SK-N-SH (cell line): Measurements from ENCODE around the gene KDM4C. TPM values are rescaled to one million over a fixed set of nuclear protein-coding genes. Genes with fewer than 3 reads are reported as not detected.

Source experiments
- CTCF ChIA-PET: fragments of 300-600, 350-600 bp; formaldehyde crosslinking; extraction: SDS; loops from one replicate; lab custom pipeline; 2021; lab: Yijun Ruan, JAX
- POLR2A ChIA-PET: fragments of 350-600 bp; sonication (Branson Sonifier 250); formaldehyde crosslinking; extraction: SDS; loops from one replicate; lab custom pipeline; 2020; ENCODE audit warnings: antibody characterized with exemption, inconsistent platforms; lab: Yijun Ruan, JAX
- DNase-seq: peaks from one replicate; pipeline ENCODE4 v3.0.0; 2012
- H2AFZ ChIP-seq: fragments of 200-600 bp; sonication (generic); 2 replicates; pipeline ENCODE4 v1.8.1; 2016; ENCODE audit warnings: antibody characterized with exemption, mild to moderate bottlenecking, low read depth
- H3F3A ChIP-seq: fragments of 200-600 bp; sonication (generic); replicated peaks from 2 replicates; pipeline ENCODE3; 2016; ENCODE audit warnings: antibody characterized with exemption, mild to moderate bottlenecking; ENCODE audit not compliant: insufficient read depth
- H3K27ac ChIP-seq, 2 experiments: fragments of 200-500 bp in 1 of 2; fragments of 200-600 bp in 1 of 2; sonication (Bioruptor generic) in 1 of 2; sonication (generic), shearing (Covaris generic) in 1 of 2; 2 replicates each; pipeline versions ENCODE4 v1.5.1 to v1.6.1; 2014 to 2016; ENCODE audit warnings: low read depth in 2 of 2, inconsistent platforms in 1 of 2, low read length in 1 of 2, mild to moderate bottlenecking in 1 of 2, mixed read lengths in 1 of 2
- H3K27me3 ChIP-seq: fragments of 200-600 bp; sonication (generic), shearing (Covaris generic); 2 replicates; pipeline ENCODE4 v1.6.1; 2016; ENCODE audit warnings: mixed run types; ENCODE audit not compliant: insufficient read depth
- H3K36me3 ChIP-seq, 2 experiments: fragments of 200-500 bp in 1 of 2; fragments of 200-600 bp in 1 of 2; sonication (Bioruptor generic) in 1 of 2; sonication (generic) in 1 of 2; replicated peaks in 1 of 2; 2 replicates each; pipeline versions ENCODE3 to v1.5.1; 2014 to 2016; ENCODE audit warnings: low read length in 1 of 2, mild to moderate bottlenecking in 1 of 2; ENCODE audit not compliant: insufficient read depth in 2 of 2, control insufficient read depth in 1 of 2
- H3K4me1 ChIP-seq, 2 experiments: fragments of 200-500 bp in 1 of 2; fragments of 200-600 bp in 1 of 2; sonication (Bioruptor generic) in 1 of 2; sonication (generic), shearing (Covaris generic) in 1 of 2; 2 replicates each; pipeline versions ENCODE4 v1.5.1 to v1.6.1; 2014 to 2016; ENCODE audit warnings: low read depth in 1 of 2, low read length in 1 of 2, mixed run types in 1 of 2; ENCODE audit not compliant: insufficient read depth in 2 of 2, control insufficient read depth in 1 of 2
- H3K4me2 ChIP-seq: fragments of 200-600 bp; sonication (generic), shearing (Covaris generic); 2 replicates; pipeline ENCODE4 v1.6.1; 2017; ENCODE audit warnings: mixed run types
- H3K4me3 ChIP-seq, 2 experiments: fragments of 200-500 bp in 1 of 2; fragments of 200-600 bp in 1 of 2; sonication (Bioruptor generic) in 1 of 2; sonication (generic), shearing (Covaris generic) in 1 of 2; 2 replicates each; pipeline versions ENCODE4 v1.5.1 to v1.8.1; 2014 to 2016; ENCODE audit warnings: low read depth in 2 of 2, inconsistent platforms in 1 of 2, low read length in 1 of 2, mild to moderate bottlenecking in 1 of 2, mixed read lengths in 1 of 2, moderate library complexity in 1 of 2
- H3K79me2 ChIP-seq: fragments of 200-600 bp; sonication (generic); 2 replicates; pipeline ENCODE4 v1.8.1; 2017; ENCODE audit warnings: mild to moderate bottlenecking; ENCODE audit not compliant: insufficient read depth
- H3K9ac ChIP-seq: fragments of 200-600 bp; sonication (generic); 2 replicates; pipeline ENCODE4 v1.6.1; 2017; ENCODE audit warnings: mixed run types
- H3K9me2 ChIP-seq: fragments of 200-600 bp; sonication (generic); 2 replicates; pipeline ENCODE4 v1.6.1; 2017; ENCODE audit warnings: mixed run types
- H3K9me3 ChIP-seq: fragments of 200-600 bp; sonication (generic); 2 replicates; pipeline ENCODE4 v1.6.1; 2017; ENCODE audit warnings: mixed run types, mild to moderate bottlenecking, moderate library complexity
- H4K20me1 ChIP-seq: fragments of 200-600 bp; sonication (generic); 2 replicates; pipeline ENCODE4 v1.6.1; 2017; ENCODE audit warnings: mild to moderate bottlenecking, mixed run types; ENCODE audit not compliant: insufficient read depth
- CHD2 ChIP-seq: fragments of 150-350 bp; IDR thresholded peaks from 2 replicates; pipeline ENCODE4 v1.6.1; 2018; ENCODE audit warnings: low read length; ENCODE audit not compliant: partially characterized antibody
- EP300 ChIP-seq, 2 experiments: IDR thresholded peaks; 2 replicates each; pipeline versions ENCODE4 v1.4.0 to v1.6.1; 2012; ENCODE audit warnings: borderline replicate concordance in 1 of 2, low read depth in 1 of 2, low read length in 1 of 2
- FOXJ3 ChIP-seq: sonication (generic); formaldehyde crosslinking; IDR thresholded peaks from 2 replicates; pipeline ENCODE4 v1.5.1; 2020; ENCODE audit warnings: mild to moderate bottlenecking, missing genetic modification reagents
- GABPA ChIP-seq: IDR thresholded peaks from 2 replicates; pipeline ENCODE4 v1.4.0; 2012; ENCODE audit warnings: low read depth, mild to moderate bottlenecking
- GATA2 ChIP-seq: sonication (generic); formaldehyde crosslinking; IDR thresholded peaks from 2 replicates; pipeline ENCODE4 v1.5.0; 2020; ENCODE audit warnings: mild to moderate bottlenecking, missing genetic modification reagents
- IRF3 ChIP-seq: fragments of 150-350 bp; IDR thresholded peaks from 2 replicates; pipeline ENCODE4 v1.6.1; 2016; ENCODE audit warnings: mild to moderate bottlenecking, low read depth, low read length
- MXI1 ChIP-seq: IDR thresholded peaks from 2 replicates; pipeline ENCODE4 v1.6.1; 2012; ENCODE audit warnings: mild to moderate bottlenecking, low read depth, low read length, improper control_type of control experiment
- NFIC ChIP-seq: IDR thresholded peaks from 2 replicates; pipeline ENCODE4 v1.4.0; 2012; ENCODE audit warnings: borderline replicate concordance
- POLR2AphosphoS5 ChIP-seq: IDR thresholded peaks from 2 replicates; pipeline ENCODE4 v1.6.1; 2012; ENCODE audit warnings: low read depth, low read length
- RAD21 ChIP-seq: IDR thresholded peaks from 2 replicates; pipeline ENCODE4 v1.6.1; 2012; ENCODE audit warnings: mild to moderate bottlenecking, low read length
- RCOR1 ChIP-seq: fragments of 150-350 bp; IDR thresholded peaks from 2 replicates; pipeline ENCODE4 v1.6.1; 2017; ENCODE audit warnings: antibody characterized with exemption, low read length
- RFX5 ChIP-seq: IDR thresholded peaks from 2 replicates; pipeline ENCODE4 v1.6.1; 2012; ENCODE audit warnings: mild to moderate bottlenecking, improper control_type of control experiment, low read length
- SIN3A ChIP-seq: IDR thresholded peaks from 2 replicates; pipeline ENCODE4 v1.6.1; 2012; ENCODE audit warnings: low read depth, mild to moderate bottlenecking, low read length, moderate library complexity, borderline replicate concordance
- SMC3 ChIP-seq: IDR thresholded peaks from 2 replicates; pipeline ENCODE4 v1.6.1; 2012; ENCODE audit warnings: low read depth, low read length, improper control_type of control experiment
- TAF1 ChIP-seq: IDR thresholded peaks from 2 replicates; pipeline ENCODE4 v1.6.1; 2012; ENCODE audit warnings: low read depth, mild to moderate bottlenecking, low read length, moderate library complexity, borderline replicate concordance
- USF2 ChIP-seq: fragments of 150-350 bp; IDR thresholded peaks from 2 replicates; pipeline ENCODE4 v1.6.1; 2017; ENCODE audit warnings: antibody characterized with exemption, low read length, low read depth, borderline replicate concordance
- WGBS: methylation state at CpG from one replicate; pipeline ENCODE4 v1.1.6; 2017; ENCODE audit warnings: low lambda C conversion rate; 5-methylcytosine and 5-hydroxymethylcytosine counted together
- polyA plus RNA-seq, 3 experiments: library from polyadenylated mRNA; depleted of rRNA; stranded (reverse); fragments of >200 nt; gene quantifications; 2 replicates each; pipeline ENCODE4 v1.2.3, GENCODE V29; 2012

Gene KDM4C
- polyA plus RNA-seq, 1 of the 3 experiments (the other 2 are of a cell fraction), result 9.4 TPM

- no peak overlapping the region for H3K4me2 ChIP-seq
- H4K20me1 ChIP-seq, result no peaks in the 10 kb centered on the region
- H3K4me1 ChIP-seq, result no peaks in the 10 kb centered on the region; a peak in 1 of 4 replicates
- CTCF ChIA-PET, result interaction anchor here (1.5 kb wide), 1 partner anchor 10 kb away, joined by 5 read pairs; no protein-coding TSS in a partner anchor
- POLR2A ChIA-PET, result no interaction called here
- H3K9me2 ChIP-seq, result no peaks in the 10 kb centered on the region
- no peak overlapping the region for H2AFZ ChIP-seq
- no peaks in the 10 kb centered on the region for H3K9me3 ChIP-seq
- no peaks in the 10 kb centered on the region for H3K27me3 ChIP-seq
- H3K4me3 ChIP-seq, result no peak overlapping the region
- no peak for TF ChIP-seq RFX5
- no peak for TF ChIP-seq MXI1
- TF ChIP-seq SIN3A, result no peak
- no peak for TF ChIP-seq USF2
- no peak for TF ChIP-seq EP300 (IDR thresholded peaks at IDR 0.05; ENCODE audit: borderline replicate concordance in 1 of 2, low read depth in 1 of 2, low read length in 1 of 2)
- TF ChIP-seq POLR2AphosphoS5, result no peak
- TF ChIP-seq RCOR1, result no peak
- TF ChIP-seq FOXJ3 (CRISPR knock-in tag), result no peak
- no peak for TF ChIP-seq TAF1
- no peaks in the 10 kb centered on the region for H3K79me2 ChIP-seq
- 97% methylated on average over 7 of the region's 7 CpGs for WGBS
- H3K36me3 ChIP-seq, result peaks cover 6 to 11% of the 10 kb centered on the region in 2 experiments
- H3F3A ChIP-seq, result no peaks in the 10 kb centered on the region
- DNase-seq, result no peak
- H3K9ac ChIP-seq, result no peak overlapping the region
- H3K27ac ChIP-seq, result no peak overlapping the region
Observed at GRCh38 chr9:6996061-6996854, 238.5 kb downstream of the KDM4C start.

GRCh38 chr9:6997330-6997729, 239.6 kb downstream of the KDM4C start:
- Histone ChIP-seq H2AFZ (no peak overlapping the region), H3K36me3 (peaks cover 6 to 11% of the 10 kb centered on the region in 2 experiments), H4K20me1 (no peaks in the 10 kb centered on the region), H3F3A (no peaks in the 10 kb centered on the region), H3K4me1 (no peaks in the 10 kb centered on the region; a peak in 1 of 4 replicates), H3K27me3 (no peaks in the 10 kb centered on the region), H3K4me2 (no peak overlapping the region), H3K4me3 (no peak overlapping the region), H3K9me3 (no peaks in the 10 kb centered on the region), H3K9me2 (no peaks in the 10 kb centered on the region), H3K27ac (no peak overlapping the region), H3K79me2 (no peaks in the 10 kb centered on the region), H3K9ac (no peak overlapping the region)
- no peak for TF ChIP-seq SMC3
- no peak for TF ChIP-seq NFIC
- no peak for TF ChIP-seq USF2
- no peak for TF ChIP-seq GATA2 (CRISPR knock-in tag)
- TF ChIP-seq CHD2, result no peak
- TF ChIP-seq SIN3A, result no peak
- TF ChIP-seq RAD21, result no peak
- no peak for TF ChIP-seq IRF3
- no peak for TF ChIP-seq GABPA
- TF ChIP-seq POLR2AphosphoS5, result no peak
- ChIA-PET POLR2A (no interaction called here), CTCF (interaction anchor here (1.5 kb wide), 1 partner anchor 11 kb away, joined by 5 read pairs; no protein-coding TSS in a partner anchor)
- no peak for DNase-seq
- WGBS, result 71% methylated on average over 1 of the region's 1 CpG
